ENCODE data around the gene PLEKHG4. TPM values are rescaled to one million over a fixed set of nuclear protein-coding genes. Genes with fewer than 3 reads are reported as not detected.
A peak's percentile ranks its signal among the peaks of the same experiment; 100 is the strongest.

PLEKHG4 gene
- total and polyA plus RNA-seq, 9 of the 15 experiments (the other 6 are each of a cell fraction or from before 2014, with no cell fraction given), result 3.7 to 36.8 (median 17.9) TPM

- TF ChIP-seq MNT (conservative IDR thresholded peaks at IDR 0.05) (0 out of 4 replicates have a peak, but pooled peaks of 1 of the 2 experiments have one; percentile 21), ZNF253 (CRISPR knock-in tag; conservative IDR thresholded peaks at IDR 0.05) (no peak), ZKSCAN8 (CRISPR knock-in tag; IDR thresholded peaks at IDR 0.05) (no peak), ZBTB1 (CRISPR knock-in tag; IDR thresholded peaks at IDR 0.05; ENCODE audit: borderline replicate concordance, low read depth) (no peak), ZNF830 (CRISPR knock-in tag; IDR thresholded peaks at IDR 0.05) (no peak), KLF13 (tag; IDR thresholded peaks at IDR 0.05; ENCODE audit: borderline replicate concordance, low read depth) (0 out of 2 replicates have a peak, but pooled peaks have one; percentile 15), CTBP1 (IDR thresholded peaks at IDR 0.05; ENCODE audit: borderline replicate concordance) (peak; percentile 73), ZNF444 (CRISPR knock-in tag; IDR thresholded peaks at IDR 0.05) (no peak), CREB3 (tag; conservative IDR thresholded peaks at IDR 0.05; ENCODE audit: low read depth) (no peak), RBFOX2 (IDR thresholded peaks at IDR 0.05; ENCODE audit: low read depth, low read length) (peak; percentile 47; the same call in 1 of the 2 replicates), ZBED1 (IDR thresholded peaks at IDR 0.05) (no peak), NFE2 (IDR thresholded peaks at IDR 0.05; ENCODE audit: low read depth) (peak; percentile 98), PHB2 (IDR thresholded peaks at IDR 0.05; ENCODE audit: low read depth) (no peak), VEZF1 (CRISPR knock-in tag; IDR thresholded peaks at IDR 0.05) (peak; percentile 62), POLR2G (IDR thresholded peaks at IDR 0.05; ENCODE audit: low read depth, low read length) (no peak; the same call in 1 of the 2 replicates), ZNF584 (CRISPR knock-in tag; IDR thresholded peaks at IDR 0.05; ENCODE audit: low read depth) (no peak; the same call in 1 of the 2 replicates), NONO (IDR thresholded peaks at IDR 0.05; ENCODE audit: low read depth in 2 of 2, low read length in 1 of 2) (no peak), MED1 (CRISPR knock-in tag; IDR thresholded peaks at IDR 0.05; ENCODE audit: borderline replicate concordance) (no peak), SMARCB1 (IDR thresholded peaks at IDR 0.05; ENCODE audit: insufficient read length, low read depth) (no peak), BRF1 (IDR thresholded peaks at IDR 0.05; ENCODE audit: borderline replicate concordance, extremely low read depth, insufficient read length) (no peak)
- TF ChIP-seq, protein P1, sequence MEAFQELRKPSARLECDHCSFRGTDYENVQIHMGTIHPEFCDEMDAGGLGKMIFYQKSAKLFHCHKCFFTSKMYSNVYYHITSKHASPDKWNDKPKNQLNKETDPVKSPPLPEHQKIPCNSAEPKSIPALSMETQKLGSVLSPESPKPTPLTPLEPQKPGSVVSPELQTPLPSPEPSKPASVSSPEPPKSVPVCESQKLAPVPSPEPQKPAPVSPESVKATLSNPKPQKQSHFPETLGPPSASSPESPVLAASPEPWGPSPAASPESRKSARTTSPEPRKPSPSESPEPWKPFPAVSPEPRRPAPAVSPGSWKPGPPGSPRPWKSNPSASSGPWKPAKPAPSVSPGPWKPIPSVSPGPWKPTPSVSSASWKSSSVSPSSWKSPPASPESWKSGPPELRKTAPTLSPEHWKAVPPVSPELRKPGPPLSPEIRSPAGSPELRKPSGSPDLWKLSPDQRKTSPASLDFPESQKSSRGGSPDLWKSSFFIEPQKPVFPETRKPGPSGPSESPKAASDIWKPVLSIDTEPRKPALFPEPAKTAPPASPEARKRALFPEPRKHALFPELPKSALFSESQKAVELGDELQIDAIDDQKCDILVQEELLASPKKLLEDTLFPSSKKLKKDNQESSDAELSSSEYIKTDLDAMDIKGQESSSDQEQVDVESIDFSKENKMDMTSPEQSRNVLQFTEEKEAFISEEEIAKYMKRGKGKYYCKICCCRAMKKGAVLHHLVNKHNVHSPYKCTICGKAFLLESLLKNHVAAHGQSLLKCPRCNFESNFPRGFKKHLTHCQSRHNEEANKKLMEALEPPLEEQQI (IDR thresholded peaks at IDR 0.05), result no peak
Measured at GRCh38 chr16:67241008-67241900, 38.1 kb upstream of the PLEKHG4 start (continued).
